ENCODE measurements around the gene AP3B1.

GRCh38 chr5:78245136-78245535 is 49.4 kb downstream of the AP3B1 start:
- TF ChIP-seq POLR2A (IDR thresholded peaks at IDR 0.05) (no peak), CTCF (IDR thresholded peaks at IDR 0.05) (no peak), POLR2AphosphoS5 (IDR thresholded peaks at IDR 0.05) (no peak)
